GM10266 (cell line): ENCODE measurements around the gene RAB12.
"Not testable (repeated sequence)": the region's sequence is repeated elsewhere in the genome, so short reads cannot be mapped to it uniquely, and the experiment has no call there.

ENCODE experiments used
- DNase-seq: peaks from one replicate; pipeline ENCODE4 v3.0.0; 2012; ENCODE audit errors: extremely low spot score
- CTCF ChIP-seq: IDR thresholded peaks from 2 replicates; pipeline ENCODE4 v1.5.1; 2012; ENCODE audit warnings: mild to moderate bottlenecking, low read depth; ENCODE audit not compliant: control insufficient read depth, insufficient read depth; ENCODE audit errors: missing control alignments

Gene RAB12

GRCh38 chr18:8615397-8616027 lies 6.3 kb downstream of the RAB12 start:
- no peak for TF ChIP-seq CTCF
- DNase-seq, result no peak

DNA sequence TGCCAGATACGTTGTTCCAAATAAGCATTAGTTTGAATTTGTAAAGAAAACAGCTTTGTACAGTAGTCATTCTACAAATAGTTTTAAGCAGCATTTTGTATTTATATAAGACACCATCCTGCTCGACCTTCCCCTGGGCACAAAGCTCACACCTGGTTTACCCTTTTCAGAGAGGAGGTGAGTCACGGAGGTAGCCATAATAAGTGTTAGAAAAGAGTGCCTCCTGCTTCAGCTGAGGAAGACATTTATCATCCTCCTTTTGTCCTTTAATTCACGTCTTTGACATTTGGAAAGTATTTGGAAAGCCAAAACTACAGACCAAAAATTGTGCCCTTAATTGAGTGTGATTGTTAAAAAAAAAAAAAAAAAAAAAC lies 6.8 kb downstream of the RAB12 start:
- no peak for TF ChIP-seq CTCF
- DNase-seq, result no peak

DNA sequence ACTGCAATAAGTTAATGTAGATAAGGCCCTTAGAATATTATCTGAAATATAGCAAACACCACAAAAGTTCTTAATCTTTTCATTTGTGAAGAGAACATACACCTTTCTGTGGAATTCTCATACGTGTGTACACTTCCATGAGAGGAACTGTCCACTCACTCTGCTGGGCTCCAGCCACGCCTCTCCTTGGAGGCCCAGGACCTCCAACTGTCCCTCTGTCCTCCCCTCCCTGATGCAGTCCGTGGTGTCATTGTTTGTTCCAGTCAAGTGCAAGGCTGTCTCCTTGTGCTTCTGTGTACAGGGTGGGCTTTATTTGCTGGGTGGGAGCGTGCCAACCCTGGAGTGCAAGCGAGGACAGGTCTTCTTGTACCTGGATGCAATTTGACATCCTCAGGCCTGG lies 8.7 kb downstream of the RAB12 start:
- no peak for TF ChIP-seq CTCF
- no peak for DNase-seq

DNA sequence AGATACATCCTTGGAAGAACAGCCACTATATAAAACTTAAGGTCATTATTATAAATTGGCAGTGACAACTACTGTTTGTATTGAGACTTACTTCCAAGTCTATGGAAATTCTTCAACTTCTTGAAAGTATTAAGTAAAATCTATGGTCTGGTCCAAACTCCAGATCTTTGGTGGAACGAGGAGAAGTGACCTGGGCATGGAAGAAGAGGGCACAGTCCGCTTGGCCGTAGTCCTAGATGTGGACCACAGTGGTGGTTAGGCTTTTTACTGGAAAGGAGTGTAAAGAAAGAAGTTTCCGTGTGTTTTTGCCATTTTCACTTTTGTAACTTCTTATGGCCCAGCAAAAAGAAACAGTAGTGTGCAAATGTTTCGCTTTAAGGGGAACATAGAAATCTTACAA lies 9.8 kb downstream of the RAB12 start:
- no peak for TF ChIP-seq CTCF
- DNase-seq, result no peak

- DNase-seq, result no peak
- TF ChIP-seq CTCF, result no peak
These were observed 10.8 kb downstream of the RAB12 start for GRCh38 chr18:8619835-8620577.

DNA sequence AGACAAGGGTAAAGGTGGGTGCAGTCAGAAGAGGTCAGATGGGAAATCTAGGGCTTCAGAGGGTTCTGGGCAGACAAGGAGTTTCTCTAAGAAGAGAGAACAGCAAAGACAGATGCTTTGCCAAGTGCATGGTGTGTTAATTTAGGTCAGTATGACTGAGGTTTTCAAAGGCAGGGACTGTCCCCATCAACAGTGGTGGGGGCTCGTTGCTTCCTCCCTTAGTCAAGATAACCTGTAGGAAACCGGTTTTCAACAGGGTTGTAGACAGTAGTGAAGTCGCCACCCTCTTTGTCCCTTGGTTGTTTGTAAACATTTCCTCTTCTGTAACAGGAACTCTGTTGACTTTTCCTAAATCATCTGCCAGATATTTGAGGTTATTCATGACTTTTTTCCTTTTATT lies 11.6 kb downstream of the RAB12 start:
- TF ChIP-seq CTCF, result no peak

DNA sequence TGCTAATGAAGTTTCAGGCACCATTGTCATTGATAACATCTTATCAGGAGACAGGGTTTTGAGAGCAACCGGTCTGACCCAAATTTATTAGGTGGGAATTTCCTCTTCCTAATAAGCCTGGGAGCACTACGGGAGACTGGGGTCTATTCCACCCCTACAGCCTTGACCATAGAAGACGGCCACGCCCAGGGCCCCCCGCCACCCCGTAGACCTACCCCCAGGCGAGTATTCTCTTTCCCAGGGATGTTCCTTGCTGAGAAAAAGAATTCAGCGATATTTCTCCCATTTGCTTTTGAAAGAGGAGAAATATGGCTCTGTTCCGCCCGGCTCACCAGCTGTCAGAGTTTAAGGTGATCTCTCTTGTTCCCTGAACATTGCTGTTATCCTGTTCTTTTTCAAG lies 13.4 kb downstream of the RAB12 start:
- DNase-seq, result not testable (repeated sequence)

More for the DNA sequence above, 11.6 kb downstream of the RAB12 start:
- no peak for DNase-seq
